Umbilical cord (tissue), 2 donors: ENCODE data around the gene NKAIN4. TPM values are rescaled to one million over a fixed set of nuclear protein-coding genes. Genes with fewer than 3 reads are reported as not detected.

Experiments used
- DNase-seq: peaks from one replicate; pipeline ENCODE4 v3.0.0-alpha.2; 2015; ENCODE audit warnings: low spot score
- total RNA-seq: library from RNA; depleted of rRNA; stranded (reverse); fragments of >200 nt; gene quantifications from one replicate; pipeline ENCODE4 v1.2.3, GENCODE V29; 2014; ENCODE audit warnings: low replicate concordance; ENCODE audit not compliant: insufficient read depth

NKAIN4 gene
- total RNA-seq, 1 donor from 2014 or later = not detected

DNA sequence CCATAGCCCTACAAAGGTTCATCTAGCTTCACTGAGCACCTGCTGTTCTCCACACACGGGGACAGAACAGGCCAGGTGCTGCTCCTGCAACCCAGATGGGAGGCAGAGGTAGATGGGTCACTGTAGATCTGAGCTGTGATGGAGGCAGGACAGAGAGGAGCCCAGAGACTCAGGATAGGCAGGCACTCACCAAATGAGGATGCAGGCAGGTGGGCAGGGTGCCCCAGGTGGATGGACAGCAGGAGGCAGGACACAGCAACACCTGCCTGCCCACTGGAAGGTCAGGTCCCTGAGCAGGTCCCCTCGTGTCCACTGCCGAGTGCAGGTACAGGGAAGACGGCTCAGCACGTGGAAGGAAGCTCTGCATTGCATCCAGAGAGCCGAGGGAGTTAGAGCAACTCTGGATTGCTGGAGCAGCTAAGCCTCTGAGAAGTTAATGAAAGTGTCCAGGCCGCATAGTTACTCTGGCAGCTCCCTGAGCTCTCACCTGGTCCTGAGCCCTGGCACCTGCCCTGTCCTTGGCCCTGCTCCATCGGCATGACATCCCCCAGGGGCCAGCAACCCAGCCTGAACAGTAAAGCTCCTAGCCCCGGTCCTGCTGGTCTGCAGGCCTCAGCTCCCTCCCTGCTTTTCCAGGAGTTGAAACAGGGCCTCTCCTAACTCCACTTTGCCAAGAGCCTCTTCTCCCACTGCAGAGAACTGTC, 33.4 kb downstream of the NKAIN4 start:
- no peak for DNase-seq

GRCh38 chr20:63219866-63220521, 34.3 kb downstream of the NKAIN4 start:
- DNase-seq = no peak

- DNase-seq = no peak
Measured at GRCh38 chr20:63219447-63219821, 34.8 kb downstream of the NKAIN4 start.

DNA sequence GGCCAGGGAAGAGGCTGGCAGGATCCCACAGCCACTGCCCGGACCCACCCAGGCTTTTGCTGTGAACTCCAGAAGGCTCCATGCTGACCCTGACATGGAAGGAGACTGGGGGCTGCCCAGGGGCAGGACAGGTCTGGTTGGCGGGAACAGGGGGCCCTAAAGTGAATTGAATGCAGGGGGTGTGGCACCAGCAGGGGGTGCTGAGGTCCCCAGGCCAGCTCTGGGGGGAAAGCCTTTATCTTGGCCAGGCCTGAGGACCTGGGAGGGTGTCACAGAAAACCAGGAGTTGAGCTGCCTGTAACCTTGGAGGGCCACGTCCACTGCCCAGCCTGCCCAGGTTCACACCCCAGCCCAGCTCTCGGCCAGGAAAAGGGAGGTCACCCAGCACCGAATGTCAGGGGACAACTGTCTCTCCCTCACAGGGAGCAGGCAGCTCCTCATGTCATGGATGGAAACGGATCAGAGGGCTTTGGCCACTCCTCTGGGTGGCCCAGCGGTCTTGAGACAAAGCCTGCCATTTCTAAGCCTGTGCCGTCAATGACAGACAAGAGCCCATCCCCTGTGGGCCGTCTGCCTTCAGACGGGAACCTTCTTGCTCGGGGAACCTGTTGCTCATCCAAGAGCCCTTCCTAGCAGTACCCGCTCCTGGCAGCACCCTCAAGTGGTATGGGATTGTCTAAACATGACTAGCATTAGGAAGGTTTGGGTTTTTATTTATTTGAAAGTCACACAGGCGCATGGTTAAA, 35.4 kb downstream of the NKAIN4 start:
- DNase-seq = no peak

DNA sequence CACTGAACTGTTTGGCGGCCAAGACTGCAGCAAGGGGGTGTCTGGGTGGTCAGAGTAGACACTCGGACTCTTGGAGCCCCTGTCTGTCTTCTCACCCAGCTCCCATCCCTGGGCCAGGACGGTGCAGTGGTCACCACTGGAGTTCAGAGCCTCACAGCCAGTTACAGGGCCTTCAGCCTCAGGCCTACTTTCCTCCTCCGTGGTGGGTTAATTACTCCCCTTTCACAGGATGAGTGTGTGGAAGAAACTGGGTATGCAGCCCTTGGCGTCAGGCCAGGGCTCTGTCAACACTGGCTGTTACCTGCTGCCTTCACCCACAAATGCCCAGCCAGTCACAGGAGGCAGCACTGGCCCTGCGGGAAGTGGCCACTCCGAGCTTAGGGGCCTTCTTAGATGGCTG, 36.6 kb downstream of the NKAIN4 start:
- no peak for DNase-seq

DNA sequence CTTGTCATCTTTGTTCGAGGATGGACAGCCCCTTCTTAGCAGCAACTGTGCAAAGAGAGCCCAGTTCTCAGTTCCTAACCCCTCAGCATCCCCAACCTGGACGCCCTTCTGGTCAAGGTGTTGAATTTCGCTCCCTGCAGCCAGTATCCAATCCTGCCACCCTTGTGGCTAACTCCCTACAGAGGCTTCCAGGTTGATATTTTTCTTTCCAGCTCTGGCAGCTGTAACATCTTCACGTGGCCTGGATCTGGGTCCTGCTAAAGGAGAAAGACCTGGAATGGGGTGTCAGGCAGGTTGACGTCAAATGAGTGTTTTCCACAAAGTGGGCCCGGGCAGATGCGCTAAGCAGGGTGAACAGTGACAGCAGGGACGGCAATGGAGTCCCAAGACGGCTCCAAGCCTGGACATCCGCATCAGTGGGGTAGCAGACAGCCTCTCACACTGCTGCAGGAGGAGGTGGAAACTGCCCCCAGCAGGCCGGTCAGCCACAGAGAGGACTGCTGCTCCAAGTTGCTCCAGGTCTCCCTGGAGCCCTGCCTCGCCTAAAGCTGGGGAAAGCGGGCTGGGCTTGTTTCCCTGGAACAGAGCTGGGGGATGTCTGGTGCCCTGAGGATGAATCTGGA, 37.3 kb downstream of the NKAIN4 start:
- no peak for DNase-seq

GRCh38 chr20:63216041-63216848, 38.0 kb downstream of the NKAIN4 start, which contains the start of gene YTHDF1:
Gene YTHDF1, minus strand, starts transcription at chr20:63216131. Its CDS starts 239 bp downstream, at chr20:63215892.
- DNase-seq = peak; percentile 97

DNA sequence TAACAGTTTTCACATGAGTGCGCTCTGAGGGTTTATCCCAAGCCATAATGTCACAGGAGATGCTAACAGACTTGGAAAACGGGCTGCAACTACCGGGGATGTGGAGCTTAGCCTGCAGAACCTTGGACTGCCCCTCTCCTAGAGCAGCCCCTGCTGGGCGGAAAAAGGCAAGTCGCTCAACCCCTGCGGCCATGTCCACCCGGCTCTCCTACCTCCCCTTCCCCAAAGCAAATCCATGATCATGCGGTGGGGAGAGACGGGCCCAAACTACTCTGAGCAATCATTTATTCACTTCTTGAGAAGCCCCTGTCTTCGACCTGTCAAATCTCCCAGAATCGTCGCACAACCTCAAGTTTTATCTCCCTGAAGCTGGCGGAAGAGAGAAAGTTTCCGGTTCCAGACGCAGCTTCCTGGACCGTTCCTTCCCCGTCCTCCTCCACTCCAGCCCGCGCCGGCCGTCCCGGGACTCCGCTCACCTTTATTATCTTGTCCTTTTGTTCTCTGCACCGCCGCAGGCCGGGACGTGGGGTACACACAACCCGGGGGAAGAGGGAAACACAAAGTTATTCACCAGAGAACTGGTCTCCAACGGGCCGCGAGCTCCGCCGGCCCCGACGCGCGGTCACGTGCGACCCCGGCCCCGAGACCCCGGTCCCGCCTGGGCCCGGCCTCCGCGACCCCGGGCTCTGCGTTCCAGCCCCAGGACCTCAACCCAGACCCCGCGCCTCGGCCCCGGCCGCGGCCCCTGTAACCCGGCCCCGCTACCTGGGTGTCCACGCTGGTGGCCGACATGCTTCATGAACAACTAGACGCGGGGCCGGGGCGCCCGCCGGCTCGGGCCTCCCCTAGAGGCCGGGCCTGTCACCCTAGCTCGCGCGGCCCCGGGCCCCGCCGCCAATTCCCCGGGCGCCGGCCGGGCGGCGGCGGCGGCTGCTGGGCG, 38.9 kb downstream of the NKAIN4 start:
- no peak for DNase-seq

GRCh38 chr20:63214514-63214913, 39.7 kb downstream of the NKAIN4 start:
- DNase-seq = no peak

DNA sequence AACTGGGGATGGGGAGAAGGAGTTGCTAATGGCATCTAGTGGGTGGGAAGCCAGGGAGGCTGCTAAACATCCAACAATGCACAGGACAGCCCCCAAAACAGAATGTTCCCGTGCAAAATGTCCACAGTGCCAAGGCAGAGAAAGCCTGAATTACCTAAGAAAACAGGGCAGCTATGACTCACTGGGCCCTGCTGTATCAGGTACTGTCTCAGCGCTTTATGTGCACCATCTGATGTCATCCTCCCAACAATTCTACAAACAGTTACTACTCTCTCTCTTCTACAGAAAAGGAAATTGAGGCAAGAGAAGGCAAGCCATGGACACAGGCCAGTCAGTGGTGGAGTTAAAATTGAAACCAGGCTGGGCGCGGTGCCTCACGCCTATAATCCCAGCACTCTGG, 41.5 kb downstream of the NKAIN4 start:
- no peak for DNase-seq

DNA sequence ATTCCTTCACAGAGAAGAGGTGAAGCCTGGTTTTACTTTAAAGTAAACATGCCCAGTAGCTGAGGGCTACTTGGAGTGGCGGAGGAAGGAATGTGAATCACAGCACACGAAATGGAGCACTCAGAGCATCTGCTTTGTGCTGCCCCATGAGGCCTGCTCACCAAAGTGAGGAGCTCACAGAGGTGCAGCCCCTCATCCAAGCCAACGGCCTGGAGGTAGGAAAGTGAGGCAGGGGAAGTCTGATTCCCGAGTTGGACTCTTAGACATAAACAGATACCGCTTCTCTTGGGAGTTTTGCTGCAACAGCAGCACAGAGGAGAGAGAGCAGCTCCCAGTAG, 41.9 kb downstream of the NKAIN4 start:
- DNase-seq = no peak

DNA sequence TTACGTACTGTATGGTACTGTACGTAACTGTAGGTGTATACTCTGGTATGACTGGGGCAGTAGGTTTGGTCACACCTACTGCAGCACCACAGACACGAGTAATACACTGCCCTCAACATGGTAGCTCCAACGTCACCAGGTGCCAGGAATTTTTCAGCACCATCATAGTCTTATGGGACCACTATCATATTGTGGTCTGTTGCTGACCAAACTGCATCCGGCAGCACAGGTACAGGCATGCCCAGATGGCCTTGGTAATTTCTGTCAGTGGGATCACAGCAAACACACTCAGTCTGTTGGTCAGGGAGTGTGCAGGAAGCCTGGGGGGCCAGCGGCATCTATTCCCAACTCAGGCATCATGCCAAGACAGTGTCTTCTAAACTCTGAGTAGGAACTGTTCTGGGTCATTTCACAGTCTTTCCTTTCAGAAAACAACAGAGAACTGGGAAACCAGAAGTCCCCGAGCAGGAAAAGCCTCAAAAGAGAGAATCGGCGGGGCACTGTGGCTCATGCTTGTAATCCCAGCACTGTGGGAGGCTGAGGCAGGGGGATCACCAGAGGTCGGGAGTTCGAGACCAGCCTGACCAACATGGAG, 44.2 kb downstream of the NKAIN4 start:
- no peak for DNase-seq

DNA sequence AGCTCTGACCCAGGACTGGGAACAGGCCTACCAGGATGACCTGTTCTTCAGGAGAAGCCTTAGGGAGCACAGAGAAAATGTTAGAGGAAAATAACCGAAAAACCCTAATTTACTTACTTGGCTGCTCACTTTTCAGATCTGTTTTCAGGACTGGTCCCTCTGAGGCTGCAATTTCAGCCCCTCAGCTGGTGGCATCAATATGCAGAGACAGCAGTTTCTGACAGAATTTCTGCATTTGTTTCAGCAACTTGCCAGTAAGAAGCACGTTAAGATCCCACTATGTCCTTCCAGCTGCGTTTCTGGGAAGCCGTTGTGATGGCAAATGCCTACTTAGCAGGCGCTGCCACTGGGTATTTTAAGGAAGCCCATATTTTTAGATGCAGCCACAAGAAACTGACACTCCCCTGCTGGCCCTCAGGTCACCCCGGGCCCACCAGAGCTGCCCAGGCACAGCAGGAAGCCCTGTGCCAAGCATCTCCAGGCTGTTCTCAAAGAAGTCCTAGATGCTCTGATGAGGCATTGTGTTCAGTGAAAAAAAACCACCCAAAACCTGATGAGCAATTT, 45.8 kb downstream of the NKAIN4 start:
- DNase-seq = no peak

DNA sequence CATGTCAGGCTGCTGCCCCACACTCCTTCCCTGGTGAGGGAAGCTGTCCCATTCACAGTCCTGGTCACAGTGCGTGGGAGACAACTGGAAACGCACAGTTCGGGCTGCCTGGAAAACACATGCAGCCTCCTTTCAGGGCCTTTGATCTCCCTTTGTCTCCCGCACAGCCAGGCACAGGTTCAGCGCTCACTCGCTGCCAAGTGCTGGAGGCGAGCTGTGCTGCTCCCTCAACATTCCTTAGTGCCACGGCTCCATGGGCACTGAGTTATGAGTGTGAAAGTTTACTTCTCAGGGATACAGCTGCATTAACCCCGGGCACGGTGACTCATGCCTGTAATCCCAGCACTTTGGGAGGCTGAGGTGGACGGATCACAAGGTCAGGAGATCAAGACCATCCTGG, 47.4 kb downstream of the NKAIN4 start:
- no peak for DNase-seq

DNA sequence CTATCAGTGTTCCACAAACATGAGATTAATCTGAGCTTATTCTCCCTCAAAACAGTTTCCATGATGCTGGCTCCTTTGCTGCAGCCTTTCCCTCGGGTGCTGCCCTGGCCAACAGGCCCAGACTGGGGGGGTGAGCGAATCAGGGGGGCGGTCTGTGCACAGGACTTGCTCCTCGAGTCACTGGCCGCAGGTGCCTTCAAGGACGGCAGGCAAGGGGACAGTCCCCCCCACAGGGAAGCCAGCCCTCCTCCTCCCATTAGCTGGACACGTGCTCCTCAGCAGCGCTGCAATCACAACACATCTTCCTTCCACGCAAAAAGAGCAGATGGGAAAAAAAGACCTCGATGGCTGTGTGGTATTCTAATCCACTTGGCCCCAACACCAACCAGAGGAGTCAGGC, 48.4 kb downstream of the NKAIN4 start:
- DNase-seq = no peak

- no peak for DNase-seq
Measured at GRCh38 chr20:63204362-63204761, 49.9 kb downstream of the NKAIN4 start.

GRCh38 chr20:63202811-63203526, 51.3 kb downstream of the NKAIN4 start:
- DNase-seq = no peak

DNA sequence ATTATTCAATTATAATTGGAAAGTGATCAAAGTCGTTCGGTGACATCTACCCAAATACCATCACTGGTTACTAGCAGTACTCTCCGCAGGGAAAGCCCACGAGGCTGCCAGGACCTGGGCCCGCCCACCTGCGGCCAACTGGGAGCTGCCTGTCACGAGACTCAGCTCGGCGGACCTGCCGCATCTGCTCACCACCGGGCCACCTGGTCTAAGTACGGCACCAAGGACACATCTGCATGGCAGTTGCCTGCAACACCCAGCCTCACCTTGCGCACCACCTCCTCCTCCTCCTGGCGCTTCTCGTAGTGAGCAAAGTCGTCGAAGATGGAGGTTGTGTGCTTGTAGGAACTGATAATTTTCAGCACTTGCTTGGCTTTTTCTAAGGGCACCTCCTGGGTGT, 52.2 kb downstream of the NKAIN4 start:
- no peak for DNase-seq

GRCh38 chr20:63198606-63199005, 55.7 kb downstream of the NKAIN4 start:
- DNase-seq = no peak
